Measurements from ENCODE around the gene KIAA0753. TPM values are rescaled to one million over a fixed set of nuclear protein-coding genes. Genes with fewer than 3 reads are reported as not detected.

The KIAA0753 gene
- total and polyA plus RNA-seq, 2 of the 8 experiments (the other 6 are each of a cell fraction or from before 2014, with no cell fraction given) = 5.0 to 27.1 TPM

DNA sequence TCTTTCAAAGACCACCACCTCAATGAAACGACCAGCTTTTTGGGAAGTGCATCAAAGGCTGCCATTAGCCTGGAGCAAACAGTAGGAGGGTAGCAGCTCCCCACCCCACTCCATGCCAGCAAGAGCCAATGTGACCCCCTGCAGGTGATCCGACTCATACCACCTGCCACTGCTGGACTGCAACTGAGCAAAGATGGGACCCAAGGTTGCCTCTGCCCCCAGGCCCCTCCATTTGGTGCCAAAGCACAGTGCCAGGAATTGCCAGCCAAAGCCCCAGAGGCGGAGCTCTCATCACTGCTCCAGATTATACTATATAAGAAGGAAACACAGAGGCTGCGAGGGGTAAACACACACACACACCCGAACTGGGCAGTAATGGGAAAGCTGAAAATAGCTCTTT is 92.5 kb downstream of the KIAA0753 start:
- Histone ChIP-seq H2BK120ac (replicated peaks; ENCODE audit: low read depth, low read length) (no peak overlapping the region), H3K79me2 (ENCODE audit: control insufficient read depth in 1 of 2, insufficient read depth in 2 of 2, low read length in 2 of 2) (no peaks in the 10 kb centered on the region), H3K79me1 (ENCODE audit: low read depth, low read length) (no peaks in the 10 kb centered on the region; the same call in 1 of the 2 replicates), H4K8ac (ENCODE audit: extremely low read depth, insufficient read depth, low read length) (no peak overlapping the region), H3K23me2 (ENCODE audit: low read depth, low read length) (no peaks in the 10 kb centered on the region; the same call in 1 of the 2 replicates), H3K27ac (ENCODE audit: low read depth, low read length) (no peak overlapping the region), H2AFZ (ENCODE audit: low read length) (no peak overlapping the region), H3K4me1 (replicated peaks in 1 of 4; ENCODE audit: control insufficient read depth in 3 of 4, insufficient read depth in 4 of 4, low read length in 3 of 4) (peaks cover 0 to 22% (median 6%) of the 10 kb centered on the region in 4 experiments; a peak in 6 of 7 replicates), H3K4me3 (ENCODE audit: extremely low read depth in 1 of 4, insufficient read depth in 2 of 4, low read depth in 3 of 4, low read length in 4 of 4) (no peak overlapping the region), H3K4ac (replicated peaks; ENCODE audit: insufficient read length, low read depth, low read length) (no peak overlapping the region), H4K5ac (ENCODE audit: insufficient read length, low read depth, low read length) (no peak overlapping the region), H3K36me3 (ENCODE audit: control insufficient read depth in 2 of 4, insufficient read depth in 4 of 4, low read length in 3 of 4) (no peaks in the 10 kb centered on the region), H3K18ac (ENCODE audit: extremely low read depth, low read length) (no peak overlapping the region), H3K9me3 (ENCODE audit: insufficient read depth in 2 of 2, low read depth in 1 of 2, low read length in 1 of 2) (no peaks in the 10 kb centered on the region), H2BK20ac (ENCODE audit: low read length) (no peak overlapping the region), H3K23ac (ENCODE audit: insufficient read length) (no peak overlapping the region), H3K27me3 (replicated peaks in 1 of 4; ENCODE audit: control insufficient read depth in 3 of 4, extremely low read depth in 1 of 4, insufficient read depth in 3 of 4, low read length in 3 of 4) (0 out of 7 replicates have a peak, but pooled peaks cover 0 to 2% (median 0%) of the 10 kb centered on the region in 4 experiments), H2BK12ac (ENCODE audit: low read depth, low read length) (no peak overlapping the region; the same call in 1 of the 2 replicates), H3K14ac (ENCODE audit: insufficient read length) (no peak overlapping the region), H4K91ac (replicated peaks; ENCODE audit: insufficient read length, low read length) (no peak overlapping the region), H4K20me1 (replicated peaks in 1 of 2; ENCODE audit: control insufficient read depth in 1 of 2, insufficient read depth in 2 of 2, low read length in 2 of 2) (no peaks in the 10 kb centered on the region), H3K9ac (replicated peaks in 1 of 4; ENCODE audit: extremely low read depth in 1 of 4, low read depth in 3 of 4, low read length in 3 of 4) (no peak overlapping the region), H3K56ac (replicated peaks; ENCODE audit: insufficient read length, low read depth, low read length) (no peak overlapping the region), H2AK5ac (ENCODE audit: low read depth, low read length) (no peak overlapping the region), H2BK5ac (ENCODE audit: low read depth, low read length) (no peak overlapping the region), H2BK15ac (ENCODE audit: low read length) (no peak overlapping the region), H3K4me2 (ENCODE audit: insufficient read depth in 1 of 2, low read depth in 2 of 2, low read length in 2 of 2) (no peak overlapping the region)
- FAIRE-seq = no peak
- DNase-seq (ENCODE audit: low read depth in 1 of 2, low spot score in 2 of 2) = no peak
- 89% methylated on average over 5 of the region's 5 CpGs; no CpG with 5 or more reads in 1 of the 2 experiments for WGBS, 2 experiments (ENCODE audit: extremely low coverage in 1 of 2, insufficient coverage in 1 of 2, insufficient read length in 1 of 2, insufficient replicate concordance in 2 of 2, low coverage in 1 of 2, low lambda C conversion rate in 2 of 2, missing lambda C conversion rate in 1 of 2)
- ChIA-PET CTCF (ENCODE audit: partially characterized antibody) (interaction anchor here (0.9 to 1.8 kb wide), 9 partner anchors 10 to 80 kb away, joined by 3 to 7 read pairs (median 4); no protein-coding TSS in a partner anchor), POLR2A (ENCODE audit: partially characterized antibody) (interaction anchor here (1.1 to 1.3 kb wide), 3 partner anchors 9 to 94 kb away, joined by 3 read pairs; no protein-coding TSS in a partner anchor)
- no peak for TF ChIP-seq CTBP2 (IDR thresholded peaks at IDR 0.05; ENCODE audit: borderline replicate concordance, insufficient read depth, insufficient read length, low read length)
- TF ChIP-seq POLR2A (IDR thresholded peaks at IDR 0.05; ENCODE audit: control extremely low read depth in 1 of 2, low read depth in 2 of 2, low read length in 2 of 2) = no peak
- TF ChIP-seq SP1 (IDR thresholded peaks at IDR 0.05; ENCODE audit: low read depth, low read length) = no peak
- TF ChIP-seq, protein P1, sequence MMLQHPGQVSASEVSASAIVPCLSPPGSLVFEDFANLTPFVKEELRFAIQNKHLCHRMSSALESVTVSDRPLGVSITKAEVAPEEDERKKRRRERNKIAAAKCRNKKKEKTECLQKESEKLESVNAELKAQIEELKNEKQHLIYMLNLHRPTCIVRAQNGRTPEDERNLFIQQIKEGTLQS (IDR thresholded peaks at IDR 0.05; ENCODE audit: insufficient read depth, low read depth, low read length) = no peak
- no peak for TF ChIP-seq BCL11A (IDR thresholded peaks at IDR 0.05; ENCODE audit: low read depth in 2 of 2, low read length in 2 of 2)
- TF ChIP-seq TAF1 (IDR thresholded peaks at IDR 0.05; ENCODE audit: low read depth, low read length) = no peak
- TF ChIP-seq CBX8 (IDR thresholded peaks at IDR 0.05; ENCODE audit: borderline replicate concordance, low read depth, low read length) = no peak
- no peak for TF ChIP-seq EZH2 (IDR thresholded peaks at IDR 0.05; ENCODE audit: low read depth, low read length, severe bottlenecking)
- TF ChIP-seq YY1 (IDR thresholded peaks at IDR 0.05; ENCODE audit: low read depth, low read length) = no peak
- TF ChIP-seq POU5F1 (IDR thresholded peaks at IDR 0.05; ENCODE audit: low read depth, low read length) = no peak
- no peak for TF ChIP-seq ZNF274 (IDR thresholded peaks at IDR 0.05; ENCODE audit: borderline replicate concordance, extremely low read depth, low read length)
- no peak for TF ChIP-seq KDM4A (IDR thresholded peaks at IDR 0.05; ENCODE audit: low read depth, low read length, severe bottlenecking)
- TF ChIP-seq CEBPB (IDR thresholded peaks at IDR 0.05; ENCODE audit: low read depth, low read length) = no peak
- no peak for TF ChIP-seq CHD2 (IDR thresholded peaks at IDR 0.05; ENCODE audit: low read length)
